SW480 (cell line): Measurements from ENCODE around the gene CCDC30.
A peak's percentile ranks its signal among the peaks of the same experiment; 100 is the strongest.
"Not testable (repeated sequence)": the region's sequence is repeated elsewhere in the genome, so short reads cannot be mapped to it uniquely, and the experiment has no call there.

ENCODE experiments used
- DNase-seq: peaks from one replicate; pipeline ENCODE4 v3.0.0-alpha.2; 2016; ENCODE audit warnings: low spot score

The CCDC30 gene

DNA sequence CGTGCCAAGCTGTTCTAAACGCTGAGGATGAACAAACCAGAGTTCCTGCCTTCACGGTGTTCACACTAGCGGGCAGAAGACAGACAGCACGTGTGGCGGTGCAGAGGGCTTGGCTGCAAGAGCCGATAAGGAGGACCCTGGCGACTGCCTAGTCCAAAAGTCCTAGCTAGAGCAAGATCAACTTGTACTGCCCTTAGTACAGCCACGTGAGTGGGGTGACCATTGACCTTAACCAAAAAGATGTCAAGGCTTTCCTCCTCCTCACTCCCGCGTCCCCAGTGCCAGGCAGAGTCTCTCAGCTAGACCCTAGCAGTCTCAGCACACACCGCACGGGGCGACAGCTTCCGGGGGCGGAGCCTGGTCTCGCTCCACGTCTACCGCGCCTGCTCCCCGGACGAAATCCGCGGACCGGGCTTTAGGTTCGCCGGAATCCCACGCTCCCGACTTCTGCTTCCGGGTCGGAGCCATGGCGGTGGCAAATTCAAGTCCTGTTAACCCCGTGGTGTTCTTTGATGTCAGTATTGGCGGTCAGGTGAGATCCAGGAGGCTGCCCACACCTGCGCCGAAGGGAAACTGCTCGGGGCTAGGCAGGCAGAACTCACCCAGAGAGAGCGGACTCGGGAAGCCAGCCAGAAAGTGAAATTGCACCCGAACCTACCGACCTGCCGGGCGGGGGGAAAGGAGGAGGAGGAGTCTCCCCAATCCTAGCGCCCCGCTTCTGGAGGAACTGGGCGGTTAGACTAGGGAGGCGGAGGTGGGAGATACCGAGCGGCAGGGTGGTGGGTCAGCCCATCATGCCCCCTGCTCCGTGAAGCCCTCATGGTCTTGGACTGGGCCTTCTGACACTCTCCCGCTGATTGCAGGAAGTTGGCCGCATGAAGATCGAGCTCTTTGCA, 195.1 kb downstream of the CCDC30 start, which contains the start of gene PPIH:
PPIH (plus strand) TSS at position 443 of the 896 bp plus-strand sequence; CDS start at position 467, 24 bp downstream.
- peak; percentile 92 for DNase-seq

DNA sequence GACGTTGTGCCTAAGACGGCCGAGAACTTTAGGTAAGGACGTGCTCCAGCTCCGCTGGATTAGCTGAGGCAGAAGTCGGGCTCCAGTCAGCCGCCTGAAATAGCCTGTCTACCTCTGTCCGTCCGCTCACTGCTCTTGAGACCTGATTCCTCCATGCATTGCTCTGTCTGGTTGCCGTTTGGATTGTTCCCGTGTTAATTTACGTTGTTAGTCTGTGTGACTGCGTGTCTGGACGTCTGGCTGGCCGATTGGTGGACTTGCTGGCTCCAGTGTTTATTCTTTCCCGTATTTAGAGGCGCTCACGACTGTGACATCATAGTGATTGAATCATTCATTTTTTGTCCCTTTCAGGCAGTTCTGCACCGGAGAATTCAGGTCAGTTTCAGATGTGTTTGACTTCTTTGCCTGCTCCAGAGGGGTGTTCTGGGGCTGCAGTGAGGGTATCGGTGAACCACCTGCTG, 195.8 kb downstream of the CCDC30 start:
- DNase-seq, result peak; percentile 35

DNA sequence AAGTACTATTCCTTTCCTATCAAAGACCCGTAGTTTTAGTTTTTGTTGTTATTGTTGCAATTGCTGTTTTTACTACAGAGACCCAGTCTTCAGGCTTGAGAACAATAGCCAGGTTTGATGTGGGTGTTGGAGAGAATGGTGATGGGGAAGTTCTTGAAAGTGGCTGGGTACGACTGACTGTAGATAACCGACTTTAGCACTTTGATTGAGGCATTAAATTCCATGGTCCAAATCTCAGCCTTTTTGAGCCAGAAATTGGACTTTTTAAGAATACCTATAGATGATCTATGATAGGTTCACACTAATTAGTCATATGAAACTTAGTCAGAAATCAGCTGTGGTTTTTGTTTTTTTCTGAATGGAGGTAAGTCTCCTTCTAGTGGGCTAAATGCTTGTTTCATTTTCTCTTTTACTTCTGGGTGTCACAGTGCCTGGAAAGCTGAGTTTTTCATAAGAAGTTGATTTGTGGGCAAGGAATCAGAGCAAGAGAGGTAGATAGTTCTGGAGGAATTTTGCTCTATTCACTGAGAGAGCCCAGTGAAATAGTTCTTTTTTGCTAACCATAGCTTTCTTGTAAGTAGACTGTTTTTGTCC, 197.9 kb downstream of the CCDC30 start:
- DNase-seq, result no peak

DNA sequence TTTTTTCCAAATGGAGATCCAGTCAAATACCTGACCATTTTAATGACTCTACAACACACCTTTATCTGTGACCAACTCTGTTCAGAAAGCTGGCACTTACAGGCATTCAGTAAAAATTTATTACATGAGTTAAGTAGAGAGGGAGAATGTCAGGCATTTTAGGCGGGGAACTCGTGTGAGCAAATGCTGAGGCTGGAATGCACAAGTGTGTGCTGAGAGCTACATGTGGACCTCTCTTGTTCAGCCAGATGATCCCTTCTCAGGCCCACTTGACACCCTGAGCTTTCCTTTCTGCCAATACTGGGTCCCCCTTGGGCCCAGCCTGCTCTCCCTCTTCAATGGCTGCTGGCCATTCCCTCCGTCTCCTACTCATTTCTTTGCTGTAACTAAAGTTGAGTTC, 206.8 kb downstream of the CCDC30 start:
- no peak for DNase-seq

DNA sequence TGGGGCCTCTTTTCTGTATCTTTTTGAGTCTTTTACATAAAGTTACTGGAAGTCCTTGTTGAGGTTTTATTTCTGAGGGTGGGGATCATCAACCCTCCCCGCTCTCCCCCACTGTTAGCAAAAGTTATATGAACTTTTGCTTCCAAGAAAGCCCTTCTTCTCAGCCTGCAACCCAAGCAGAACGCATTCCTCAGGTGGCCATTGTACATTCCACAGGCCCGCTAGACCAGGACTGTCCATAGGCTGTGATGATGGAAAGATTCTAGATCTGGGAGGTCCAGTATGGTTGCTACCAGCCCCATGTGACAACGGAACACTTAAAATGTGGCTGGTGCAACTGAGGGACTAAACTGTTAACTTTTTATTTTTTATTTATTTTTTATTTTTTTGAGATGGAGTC, 207.3 kb downstream of the CCDC30 start:
- DNase-seq, result no peak

DNA sequence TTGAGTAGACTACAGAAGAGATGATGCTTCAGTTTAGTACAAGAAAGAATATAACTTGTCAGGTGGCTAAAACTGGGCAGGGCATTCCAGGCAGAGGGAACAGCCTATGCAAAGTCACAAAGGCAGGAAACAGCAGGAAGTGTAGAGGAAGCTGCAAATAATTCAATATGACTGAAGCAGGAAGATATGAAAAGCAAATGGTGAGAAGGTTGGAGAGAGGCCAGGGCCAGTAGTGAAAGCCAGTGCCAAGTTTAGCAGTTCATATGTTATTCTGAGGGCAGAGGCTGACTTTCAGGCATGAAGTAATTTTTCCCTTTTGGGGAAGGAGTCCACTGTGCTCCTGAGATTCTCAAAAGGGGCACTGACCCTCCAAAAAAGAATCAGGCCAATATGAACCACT, 211.1 kb downstream of the CCDC30 start:
- no peak for DNase-seq

DNA sequence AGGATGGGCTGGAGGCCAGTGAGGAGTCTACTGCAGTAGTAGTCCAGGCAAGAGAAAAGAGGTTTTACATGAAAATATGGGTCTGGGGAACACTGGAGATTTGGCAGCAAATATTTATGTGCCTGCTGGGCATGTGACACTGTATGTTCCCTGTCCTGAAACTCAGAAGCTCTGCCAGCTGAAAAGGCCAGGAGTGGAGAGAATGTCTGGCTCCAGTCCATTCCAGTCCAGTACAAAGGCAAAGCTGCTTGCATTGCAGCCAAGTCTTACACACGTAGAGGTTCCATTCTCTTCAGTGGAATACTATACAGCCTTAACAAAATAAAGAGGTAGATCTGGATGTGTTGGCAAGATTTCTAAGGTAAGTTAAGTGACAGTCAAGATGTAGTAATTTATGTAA, 211.6 kb downstream of the CCDC30 start:
- no peak for DNase-seq

DNA sequence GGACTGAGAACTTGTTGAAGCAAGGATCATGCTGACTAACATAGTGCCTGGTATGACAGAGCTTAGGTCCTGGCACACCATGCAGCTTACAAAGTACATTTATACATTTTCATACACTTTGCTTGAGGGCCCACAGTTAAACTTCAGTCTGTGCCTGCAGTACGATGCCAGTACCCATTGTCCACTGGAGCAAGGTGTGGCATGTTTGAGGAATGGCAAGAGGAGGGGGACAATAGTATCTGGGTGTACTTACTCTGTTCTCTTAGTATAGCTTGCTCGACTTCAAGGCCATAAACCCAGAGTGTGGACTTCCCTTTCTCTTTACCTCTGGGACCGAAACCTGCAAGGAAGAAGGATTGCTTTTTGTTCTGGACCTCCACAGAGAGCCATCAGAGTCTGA, 212.4 kb downstream of the CCDC30 start:
- DNase-seq, result no peak

DNA sequence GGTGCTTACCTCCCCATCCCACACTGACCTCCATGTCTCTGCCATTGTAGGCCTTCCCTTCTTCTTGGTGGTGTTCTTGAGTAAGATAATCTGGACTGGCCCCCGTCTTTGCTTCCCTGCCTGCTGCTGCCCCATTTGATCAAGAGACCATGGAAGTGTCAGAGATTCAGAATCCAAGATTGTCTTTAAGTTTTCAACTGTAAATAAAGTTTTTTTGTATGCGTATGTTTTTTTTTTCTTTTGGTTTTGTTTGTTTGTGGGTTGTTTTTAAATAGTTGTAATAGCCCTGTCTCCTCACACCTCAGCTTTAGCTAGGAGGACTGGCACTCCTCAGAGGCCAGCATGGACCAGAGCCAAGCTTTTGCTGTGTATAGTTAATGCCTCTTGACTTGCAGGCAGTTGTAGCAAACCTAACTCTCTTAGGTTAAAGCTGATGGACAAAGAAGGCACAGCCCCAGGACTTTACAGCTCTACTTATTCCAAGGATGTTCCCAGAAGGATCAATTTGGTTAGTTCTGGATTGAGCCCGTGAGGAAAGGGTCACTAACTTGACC, 213.5 kb downstream of the CCDC30 start:
- DNase-seq, result no peak

DNA sequence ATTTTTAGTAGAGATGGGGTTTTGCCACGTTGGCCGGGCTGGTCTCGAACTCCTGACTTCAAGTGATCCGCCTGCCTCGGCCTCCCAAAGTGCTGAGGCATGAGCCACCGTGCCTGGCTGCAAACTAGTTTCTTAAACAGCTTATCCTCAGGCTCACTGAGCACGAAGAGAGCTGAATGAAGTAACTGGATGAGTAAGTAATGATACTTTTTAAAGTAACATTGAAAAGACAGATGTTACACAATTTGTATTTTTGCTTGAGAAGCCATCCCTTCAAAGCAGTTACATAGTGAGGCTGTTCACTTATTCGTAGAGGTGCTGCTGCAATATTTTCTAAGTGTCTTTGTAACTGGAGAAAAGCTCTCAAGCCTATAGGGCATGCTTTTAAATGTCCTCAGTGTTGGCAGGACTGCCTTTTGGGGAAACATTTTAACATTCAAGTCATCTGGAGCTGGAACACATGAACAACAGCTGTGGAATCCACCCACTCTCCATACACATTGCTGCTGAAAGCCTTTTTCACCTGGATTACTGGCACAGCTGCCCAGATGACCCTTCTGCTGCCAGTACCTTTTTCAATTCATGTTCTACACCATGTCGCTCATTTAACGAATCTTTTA, 216.4 kb downstream of the CCDC30 start:
- no peak for DNase-seq

DNA sequence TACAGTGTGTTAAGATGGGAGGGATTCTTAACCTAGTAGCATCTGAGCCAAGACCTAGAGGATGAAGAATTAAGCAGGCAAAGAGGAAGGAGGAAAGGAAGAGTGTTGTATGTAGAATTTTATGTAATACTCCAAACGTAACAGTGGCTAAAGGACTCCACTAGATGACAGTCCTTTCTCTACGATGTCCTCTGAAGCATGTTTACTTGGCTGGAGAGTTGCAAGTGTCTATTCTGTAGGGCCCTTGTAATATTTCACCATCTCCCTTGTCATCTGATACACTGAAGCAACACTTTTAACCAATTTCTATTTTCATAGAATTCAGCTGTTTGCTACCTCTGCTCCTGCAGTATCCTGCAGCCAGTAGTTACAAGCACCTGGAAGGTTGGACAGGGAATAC, 217.0 kb downstream of the CCDC30 start:
- DNase-seq, result no peak

DNA sequence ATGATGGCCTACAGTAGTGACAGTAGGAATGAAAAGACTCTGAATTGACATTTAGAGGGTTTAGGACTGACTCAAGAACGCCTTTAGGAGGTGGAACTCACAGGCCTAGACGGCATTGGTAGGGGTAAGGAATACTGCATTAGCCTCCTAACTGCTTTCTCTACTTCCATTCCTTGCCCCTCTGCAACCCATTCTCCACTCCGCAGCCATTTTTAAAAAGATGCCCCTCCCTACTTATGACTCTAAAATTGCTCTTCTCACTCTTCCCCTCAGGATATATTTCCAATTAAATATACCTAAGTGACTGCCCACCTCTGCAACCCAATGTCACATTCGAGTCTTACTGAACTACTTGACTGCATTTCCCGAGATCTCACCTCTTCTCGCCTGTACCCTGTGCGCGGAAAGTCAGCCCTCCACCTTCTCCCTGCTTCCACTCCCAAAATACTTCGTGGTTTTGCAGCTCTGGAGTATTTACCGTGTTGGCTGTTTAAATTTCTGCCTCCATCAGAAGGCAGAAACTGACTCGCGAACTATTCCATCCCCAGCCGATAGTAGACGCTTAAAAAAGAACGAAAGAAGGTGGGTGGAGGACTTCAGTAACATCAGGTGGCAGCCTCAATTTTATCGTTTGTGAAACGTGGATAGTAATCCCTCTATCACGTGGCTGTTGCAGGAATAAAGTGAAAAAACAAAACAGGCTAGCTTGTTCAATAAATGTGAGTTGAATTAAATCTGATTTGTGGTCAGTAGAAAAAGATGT, 218.0 kb downstream of the CCDC30 start:
- DNase-seq, result peak; percentile 46

DNA sequence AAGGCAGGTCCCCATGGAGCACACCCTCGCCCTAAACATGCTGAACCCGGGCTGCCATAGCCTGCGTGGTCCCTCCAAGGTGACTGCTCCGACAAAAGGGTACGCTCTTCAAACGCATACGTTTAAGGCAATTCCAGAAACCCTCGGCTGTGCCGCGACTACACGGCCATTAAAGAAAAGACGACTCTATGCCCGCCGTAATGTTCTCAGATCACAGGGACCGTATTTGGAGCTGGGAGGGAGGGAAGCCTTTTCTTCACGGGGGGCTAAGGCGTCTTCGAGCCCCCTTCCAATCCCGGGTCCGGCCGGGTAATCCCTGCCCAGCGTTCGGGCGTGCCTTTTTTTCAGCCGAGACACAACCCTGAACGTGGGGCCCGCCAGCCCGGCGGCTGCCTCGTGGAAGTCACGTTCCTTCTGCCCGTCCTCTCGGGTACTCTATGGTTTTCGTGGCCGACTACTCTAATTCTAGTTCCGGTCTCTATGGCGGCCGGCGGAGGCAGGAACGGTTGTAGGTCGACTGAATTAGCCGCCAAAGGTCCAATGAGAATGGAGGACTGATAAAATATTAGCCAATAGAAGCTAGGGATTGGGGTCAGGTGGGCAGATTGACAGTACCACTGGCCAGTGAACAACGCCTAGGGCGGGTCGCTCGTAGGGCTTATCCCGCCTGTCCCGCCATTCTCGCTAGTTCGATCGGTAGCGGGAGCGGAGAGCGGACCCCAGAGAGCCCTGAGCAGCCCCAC, 218.8 kb downstream of the CCDC30 start, which contains the start of gene YBX1:
YBX1 (plus strand) TSS at position 678 of the 743 bp plus-strand sequence. CDS start 148 bp downstream, outside the sequence.
- peak; percentile 99 for DNase-seq

DNA sequence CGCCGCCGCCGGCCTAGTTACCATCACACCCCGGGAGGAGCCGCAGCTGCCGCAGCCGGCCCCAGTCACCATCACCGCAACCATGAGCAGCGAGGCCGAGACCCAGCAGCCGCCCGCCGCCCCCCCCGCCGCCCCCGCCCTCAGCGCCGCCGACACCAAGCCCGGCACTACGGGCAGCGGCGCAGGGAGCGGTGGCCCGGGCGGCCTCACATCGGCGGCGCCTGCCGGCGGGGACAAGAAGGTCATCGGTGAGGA, 219.3 kb downstream of the CCDC30 start:
- not testable (repeated sequence) for DNase-seq

DNA sequence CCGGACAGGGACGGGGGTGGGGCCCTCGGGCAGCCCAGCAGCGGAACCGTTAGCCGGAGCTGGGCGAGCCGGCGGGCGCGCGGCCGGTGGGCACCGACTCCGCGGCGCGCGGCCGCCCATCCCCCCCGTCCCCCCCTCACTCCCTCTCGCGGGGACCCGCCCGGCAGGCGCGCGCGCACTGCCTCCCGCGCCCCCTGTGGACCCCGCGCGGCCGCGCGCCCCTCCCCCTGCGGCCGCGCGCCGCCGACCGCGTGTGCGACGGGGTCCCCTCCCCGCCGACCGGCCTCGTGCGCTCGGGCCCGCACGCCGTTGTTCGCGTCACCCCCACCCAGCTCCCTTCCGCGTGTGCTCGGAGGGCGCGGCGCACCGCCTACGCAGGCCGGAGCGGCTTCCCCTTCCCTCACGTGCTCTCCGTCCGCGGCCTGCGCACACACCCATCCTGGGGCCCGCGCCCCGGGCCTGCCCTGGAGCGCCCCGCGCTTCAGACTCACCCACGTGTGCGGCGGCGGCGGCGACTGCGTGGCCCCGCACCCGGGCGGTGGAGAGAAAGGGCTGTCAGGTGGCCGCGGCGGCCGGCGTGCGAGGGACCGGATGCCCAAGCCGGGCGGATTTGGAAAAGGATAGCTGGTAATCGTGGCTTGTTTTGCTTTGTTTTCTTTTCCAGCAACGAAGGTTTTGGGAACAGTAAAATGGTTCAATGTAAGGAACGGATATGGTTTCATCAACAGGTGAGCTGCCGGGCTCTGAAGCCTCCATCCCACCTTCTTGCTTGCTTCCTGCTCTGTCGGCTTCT, 219.8 kb downstream of the CCDC30 start:
- peak; percentile 79 for DNase-seq

DNA sequence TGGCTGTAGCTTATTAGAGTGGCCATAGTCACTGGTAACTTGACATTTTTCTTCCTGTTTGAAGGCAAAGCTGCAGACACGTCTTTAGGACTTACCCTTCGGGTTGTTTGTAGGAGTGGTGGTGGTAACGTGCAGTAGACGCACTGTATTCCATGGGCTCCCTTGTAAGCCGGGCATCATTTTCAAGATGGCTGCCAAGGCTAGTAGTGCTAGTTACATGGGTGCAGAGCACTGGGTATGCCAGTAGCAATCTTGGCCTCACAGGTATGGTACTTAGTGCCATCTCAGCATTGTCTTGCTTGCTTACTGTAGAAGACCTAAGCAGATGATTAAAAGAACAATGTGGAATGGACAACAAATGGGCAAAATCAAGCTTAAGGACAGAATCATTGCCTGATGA, 221.1 kb downstream of the CCDC30 start:
- DNase-seq, result peak; percentile 39

DNA sequence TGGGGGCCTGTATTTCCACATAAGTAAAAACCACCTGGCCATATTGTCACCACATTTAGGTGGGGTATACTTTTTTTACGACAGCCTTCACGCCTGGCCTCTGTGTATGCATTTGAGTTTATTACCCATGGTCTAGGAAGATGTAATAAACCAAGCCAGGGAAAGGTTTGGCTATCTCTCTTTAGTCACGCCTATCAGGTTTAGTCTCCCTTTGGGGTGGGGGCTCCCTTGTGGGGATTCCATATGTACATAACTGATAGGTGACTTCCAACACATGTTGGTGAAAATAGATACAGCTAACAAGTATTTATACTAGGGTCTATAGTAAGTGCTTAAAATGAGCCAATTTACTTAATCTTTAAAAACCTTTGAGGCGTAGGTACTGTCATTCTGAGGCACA, 223.3 kb downstream of the CCDC30 start:
- DNase-seq, result no peak

DNA sequence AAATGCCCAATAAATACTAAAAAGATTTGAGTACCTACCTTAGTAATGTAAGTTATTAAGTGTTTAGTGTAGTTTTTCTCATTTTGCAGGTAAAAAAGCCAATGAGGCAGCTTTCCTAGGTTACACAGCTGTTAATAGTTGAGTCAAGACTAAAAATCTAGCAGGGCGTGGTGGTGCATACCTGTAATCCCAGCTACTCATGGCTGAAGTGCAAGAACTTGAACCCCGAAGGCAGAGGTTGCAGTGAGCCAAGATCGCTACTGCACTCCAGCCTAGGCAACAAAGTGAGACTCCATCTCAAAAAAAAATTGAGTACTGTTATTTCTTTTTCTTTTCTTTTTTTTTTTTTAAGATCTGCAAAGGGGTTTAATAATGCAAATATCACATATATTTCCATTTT, 226.8 kb downstream of the CCDC30 start:
- no peak for DNase-seq

DNA sequence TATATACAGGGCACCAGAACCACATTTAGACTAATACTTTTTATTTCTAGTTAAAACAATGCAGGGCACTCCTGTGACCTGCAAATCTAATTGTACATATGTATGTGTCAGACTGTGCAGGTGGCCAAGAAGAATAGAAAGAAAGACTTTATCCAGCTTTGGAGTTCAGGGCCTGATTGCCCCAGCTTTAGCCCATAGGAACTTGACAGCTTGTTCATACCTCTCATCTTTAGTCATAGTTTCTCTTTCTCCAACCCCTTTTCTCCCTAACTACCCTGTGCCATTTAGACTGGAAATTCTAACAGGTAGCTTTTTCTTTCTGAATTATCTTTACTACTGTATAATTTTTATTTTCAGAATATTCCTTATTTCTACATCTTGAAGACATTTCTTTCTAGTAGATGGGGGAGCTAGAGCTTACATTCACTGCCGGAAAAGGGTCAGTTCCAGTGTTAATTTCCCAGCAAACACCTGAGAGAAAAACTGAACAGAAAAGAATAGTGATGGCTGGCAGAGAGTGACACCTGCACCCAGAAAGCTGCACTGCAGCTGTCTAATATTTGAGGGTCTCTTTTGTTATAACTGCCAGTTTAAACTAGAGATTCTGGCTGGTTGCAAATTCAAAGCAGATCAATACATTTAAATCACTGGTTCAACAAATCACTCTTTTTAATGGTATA, 227.5 kb downstream of the CCDC30 start:
- no peak for DNase-seq

DNA sequence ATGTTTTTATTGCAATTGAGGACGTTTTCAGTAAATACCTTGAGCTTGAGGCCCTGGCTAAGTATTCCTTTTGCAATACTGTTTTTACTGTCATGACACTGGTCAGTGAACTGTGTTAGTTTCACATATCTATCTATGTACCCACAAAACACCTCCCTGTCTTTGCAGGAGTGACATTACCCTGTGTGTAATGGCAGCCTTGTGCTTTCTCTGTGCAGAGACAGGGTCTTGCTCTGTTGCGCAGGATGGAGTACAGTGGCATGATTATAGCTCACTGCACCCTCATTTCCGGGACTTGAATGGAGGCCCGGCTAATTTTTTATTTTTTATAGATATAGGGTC, 228.0 kb downstream of the CCDC30 start:
- DNase-seq, result no peak
